Astrocyte (in vitro differentiated cells and primary cell): ENCODE results near the gene BTRC.

ENCODE experiments used
- CTCF ChIP-seq: IDR thresholded peaks from 2 replicates; pipeline ENCODE4 v1.5.1; 2011; ENCODE audit warnings: low read depth, mild to moderate bottlenecking, inconsistent platforms, low read length, moderate library complexity; ENCODE audit not compliant: insufficient read depth
- EZH2 ChIP-seq: IDR thresholded peaks from 2 replicates; pipeline ENCODE4 v1.6.1; 2012; ENCODE audit warnings: mild to moderate bottlenecking, low read length, inconsistent platforms; ENCODE audit not compliant: insufficient read depth

GRCh38 chr10:101466016-101466912, 112.3 kb downstream of the BTRC start:
- TF ChIP-seq CTCF = no peak
- TF ChIP-seq EZH2 = no peak
